Activated CD8-positive, alpha-beta memory T cell treated with anti-CD3 and anti-CD28 coated beads for 1 hour (primary cell): ENCODE results near the gene CETN3.

ENCODE experiments used
- DNase-seq, 2 donors: peaks; one replicate each; pipeline ENCODE4 v3.0.0-alpha.2; 2020; ENCODE audit warnings: low read depth in 1 of 2; ENCODE audit errors: extremely low read depth in 1 of 2

Gene CETN3

DNA sequence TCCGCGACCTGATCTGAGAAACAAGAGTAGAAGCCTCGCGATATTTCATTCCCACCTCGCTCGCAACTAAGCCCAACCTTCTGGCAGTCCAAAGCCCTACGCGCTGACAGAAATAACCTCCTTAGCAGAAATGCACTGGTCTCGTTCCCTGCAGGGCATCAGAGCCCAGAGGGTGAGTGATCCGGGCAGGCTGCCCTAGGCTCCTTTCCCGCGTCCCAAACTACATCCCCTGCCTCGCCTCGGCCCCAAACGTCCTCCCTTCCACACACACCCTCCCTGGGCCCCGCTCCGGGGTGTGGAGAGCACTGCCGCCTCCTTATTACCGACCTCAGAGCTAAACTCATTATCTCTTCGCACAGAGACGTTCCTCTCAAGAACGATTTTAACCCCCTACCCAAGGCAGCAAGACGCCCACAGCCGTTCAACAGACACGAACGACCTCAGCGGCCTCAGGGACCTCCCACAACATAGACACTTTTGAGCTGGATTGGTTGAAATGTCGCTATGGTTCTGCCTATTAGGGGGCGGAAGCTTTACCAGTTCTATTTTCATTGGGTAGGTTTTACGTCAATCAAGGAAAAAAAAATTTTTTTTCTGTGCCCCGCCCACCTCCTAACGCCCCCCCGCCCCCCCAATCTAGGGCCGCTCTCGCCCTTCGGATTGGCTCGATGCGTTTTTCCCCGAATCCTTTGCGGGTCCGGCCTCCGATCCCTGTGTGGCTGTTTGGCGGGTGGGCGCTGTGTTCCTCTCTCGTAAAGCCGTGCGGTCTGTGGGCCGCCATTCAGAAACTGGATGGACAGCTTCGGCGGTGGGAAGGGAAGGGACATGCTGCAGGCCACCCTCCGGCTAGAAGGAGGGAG lies at the start of gene CETN3:
Gene CETN3, minus strand, starts transcription at position 439 of the 860 bp plus-strand sequence. Its CDS starts 95 bp downstream, at position 344.
- DNase-seq, result peak; percentile 74 to 77

DNA sequence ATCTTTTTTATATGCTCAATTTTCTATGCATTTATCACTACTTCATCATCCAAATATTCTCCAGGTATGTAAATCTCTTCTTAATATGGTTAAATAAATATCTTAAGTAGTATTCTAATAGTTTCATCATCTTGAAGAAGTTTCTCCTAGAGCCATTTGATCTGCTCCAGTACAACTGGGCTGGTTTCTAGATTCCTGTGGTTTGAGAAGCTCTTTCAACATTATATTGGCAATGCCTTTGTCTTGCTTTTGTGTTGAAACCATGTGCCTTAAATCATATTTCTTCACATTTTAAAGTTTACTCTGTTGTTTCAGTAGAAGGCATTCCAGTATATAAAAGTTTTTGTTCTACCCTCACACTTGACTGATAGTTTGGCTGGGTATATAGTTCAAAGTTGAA lies 37.4 kb upstream of the CETN3 start:
- DNase-seq, result no peak

DNA sequence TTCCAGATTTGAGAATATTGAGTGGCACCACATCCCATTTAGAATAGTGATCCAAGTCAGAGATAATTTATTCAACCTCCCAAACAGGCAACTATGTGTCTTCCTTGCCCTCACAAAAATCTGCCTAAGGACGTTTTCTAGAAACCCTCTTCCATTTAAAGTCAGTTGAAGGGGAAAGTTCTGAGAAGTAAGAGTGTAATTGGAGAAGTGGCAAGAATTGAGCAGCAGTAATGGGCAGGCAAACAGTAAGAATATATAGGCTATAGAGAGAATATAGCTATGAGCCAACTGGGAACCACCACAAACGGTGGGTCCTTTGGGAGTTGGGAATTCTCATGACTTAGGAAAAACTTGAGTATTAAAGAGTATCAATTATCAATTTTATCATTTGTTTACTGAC lies 31.1 kb upstream of the CETN3 start:
- no peak for DNase-seq

DNA sequence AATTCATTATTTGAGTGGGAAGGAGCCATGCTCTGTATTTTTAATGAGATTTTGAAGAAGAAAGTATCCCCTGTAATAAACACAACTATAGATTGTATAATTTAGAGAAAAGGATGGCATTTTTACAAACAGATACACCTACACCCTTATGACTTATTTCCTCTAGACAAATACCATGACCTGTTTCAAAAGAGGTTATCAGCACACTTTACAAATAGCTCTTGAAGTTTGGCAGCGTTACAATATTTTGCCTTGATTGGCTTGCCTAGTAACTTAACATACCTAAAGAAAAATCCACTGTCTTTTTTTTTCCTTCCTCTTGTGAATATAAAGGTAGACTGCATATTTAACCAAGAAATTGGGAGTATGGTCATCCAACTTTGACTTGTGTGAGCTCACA lies 28.5 kb upstream of the CETN3 start:
- no peak for DNase-seq

DNA sequence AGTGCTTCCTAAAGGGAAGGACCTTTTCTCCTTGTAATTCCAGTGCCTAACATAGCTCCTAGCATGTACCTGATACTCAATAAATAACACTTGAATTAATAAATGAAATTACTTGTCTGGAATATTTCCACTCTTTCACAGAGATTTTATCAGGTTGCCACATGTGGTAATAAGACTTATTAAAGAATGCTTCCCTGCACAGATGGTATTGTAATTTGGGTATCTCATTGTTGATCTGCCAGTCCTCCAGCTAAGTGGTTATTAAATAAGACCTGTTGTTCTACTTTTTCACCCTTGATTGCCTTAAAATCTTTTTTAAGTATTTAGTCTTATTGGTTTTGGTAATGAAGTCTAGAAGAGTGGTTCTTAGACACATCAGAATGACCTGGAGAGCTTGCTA lies 28.1 kb upstream of the CETN3 start:
- no peak for DNase-seq

DNA sequence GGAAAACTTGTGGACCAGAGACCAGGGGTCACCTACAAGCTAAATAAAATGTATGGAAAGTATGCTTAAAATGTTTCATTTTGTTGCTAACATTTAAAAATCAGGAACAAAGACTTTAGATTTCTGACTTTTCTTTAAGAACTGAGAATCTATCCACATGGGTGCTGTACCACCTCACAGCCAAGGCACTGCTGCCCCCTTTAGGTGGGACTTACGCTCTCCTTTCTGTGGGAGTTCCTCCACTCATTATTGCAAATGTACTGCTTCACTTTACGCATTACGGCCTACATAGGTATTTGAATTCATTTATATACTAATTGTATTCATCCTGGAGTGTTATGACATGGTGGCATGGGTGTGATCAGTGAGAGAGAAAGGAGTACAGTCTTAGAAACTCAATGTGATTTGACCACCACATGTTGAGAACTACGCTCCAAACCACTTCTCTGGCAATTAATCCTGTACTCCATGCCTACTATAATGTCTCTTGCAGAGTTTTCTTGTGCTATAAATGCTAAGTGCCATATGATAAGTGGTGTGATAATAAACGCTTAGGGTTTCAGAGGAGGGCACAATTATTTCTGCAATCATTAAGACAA lies 24.7 kb upstream of the CETN3 start:
- DNase-seq, result peak; percentile 16 to 20

DNA sequence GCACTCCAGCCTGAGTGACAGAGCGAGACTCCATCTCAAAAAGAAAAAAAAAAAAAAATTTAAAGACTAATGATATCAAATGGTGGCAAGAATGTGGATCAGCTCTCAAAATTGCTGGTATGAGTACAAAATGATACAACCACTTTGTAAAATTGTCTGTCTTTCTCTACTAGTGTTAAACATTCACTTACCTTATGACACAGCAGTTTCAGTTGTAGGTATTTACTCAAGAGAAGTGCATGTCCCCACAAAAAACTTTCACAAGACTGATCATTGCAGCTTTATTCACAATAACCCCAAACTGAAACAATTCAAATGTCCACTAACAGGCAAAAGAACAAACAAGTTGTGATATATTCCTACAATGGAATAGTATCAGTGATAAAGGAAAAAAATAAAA lies 14.7 kb upstream of the CETN3 start:
- DNase-seq, result no peak

DNA sequence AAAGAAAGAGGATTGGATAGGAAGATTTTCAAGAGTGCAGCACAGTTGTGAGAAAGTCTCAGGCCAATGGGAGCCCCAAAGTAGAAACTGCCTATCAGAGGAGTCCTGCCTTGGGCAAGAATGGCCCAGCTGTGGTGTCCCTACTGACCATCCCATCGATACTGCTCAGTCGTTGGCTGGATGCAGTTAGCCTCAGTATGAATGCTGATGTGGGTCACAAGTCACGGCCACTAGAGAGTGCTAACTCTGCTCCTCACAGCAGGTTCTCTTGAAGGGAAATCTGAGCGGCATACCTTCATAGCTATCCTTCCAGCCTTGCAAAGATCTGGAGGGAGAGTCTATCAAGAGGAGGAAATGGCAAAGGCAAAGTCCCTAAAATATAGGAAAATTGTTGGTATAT lies 11.6 kb upstream of the CETN3 start:
- no peak for DNase-seq

DNA sequence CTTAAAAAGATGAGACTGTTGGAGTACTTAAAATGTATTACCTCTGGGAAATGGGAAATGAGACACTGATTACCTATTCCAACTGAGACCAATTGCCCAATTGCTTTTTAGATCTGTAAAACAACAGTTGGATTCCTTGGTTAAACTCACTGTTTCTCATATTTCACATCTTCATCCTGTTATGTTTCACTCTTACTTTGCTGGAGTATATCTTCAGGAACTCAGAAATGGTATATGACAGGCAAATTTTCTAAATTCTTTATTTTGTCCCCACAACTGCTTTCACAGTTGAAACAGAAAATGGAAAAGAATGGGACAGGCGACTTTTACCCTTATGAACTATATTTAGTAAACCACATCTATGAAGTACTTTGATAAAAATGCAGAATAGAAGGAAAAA lies 8.7 kb upstream of the CETN3 start:
- DNase-seq, result no peak

DNA sequence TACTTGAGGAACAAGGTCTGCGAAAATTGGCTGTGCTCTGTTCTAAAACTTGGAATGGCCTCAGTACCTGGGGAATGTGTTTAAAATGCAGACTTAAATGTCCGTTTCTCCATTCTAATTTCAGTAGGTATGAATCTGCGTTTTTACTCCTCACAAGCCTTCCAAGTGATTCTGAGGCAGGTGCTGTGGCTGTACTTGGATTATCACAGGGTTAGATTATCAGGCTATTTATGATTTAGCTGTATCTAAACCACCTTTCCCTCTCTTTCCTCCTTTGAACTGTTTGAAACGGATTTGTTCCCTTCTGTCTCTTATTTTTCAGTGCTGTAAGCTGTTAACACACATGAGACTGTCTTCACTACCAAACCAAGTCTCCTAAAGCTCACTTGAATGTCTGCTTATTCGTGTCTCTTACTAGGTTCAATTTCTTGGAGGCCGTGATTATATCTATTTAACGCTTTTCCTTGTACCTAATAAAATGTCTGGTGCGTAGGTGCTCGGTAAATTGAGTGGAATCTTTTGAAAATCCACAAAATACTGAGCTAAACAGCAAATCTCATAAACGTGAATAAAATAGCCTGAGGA lies 714 bp upstream of the CETN3 start:
- no peak for DNase-seq

DNA sequence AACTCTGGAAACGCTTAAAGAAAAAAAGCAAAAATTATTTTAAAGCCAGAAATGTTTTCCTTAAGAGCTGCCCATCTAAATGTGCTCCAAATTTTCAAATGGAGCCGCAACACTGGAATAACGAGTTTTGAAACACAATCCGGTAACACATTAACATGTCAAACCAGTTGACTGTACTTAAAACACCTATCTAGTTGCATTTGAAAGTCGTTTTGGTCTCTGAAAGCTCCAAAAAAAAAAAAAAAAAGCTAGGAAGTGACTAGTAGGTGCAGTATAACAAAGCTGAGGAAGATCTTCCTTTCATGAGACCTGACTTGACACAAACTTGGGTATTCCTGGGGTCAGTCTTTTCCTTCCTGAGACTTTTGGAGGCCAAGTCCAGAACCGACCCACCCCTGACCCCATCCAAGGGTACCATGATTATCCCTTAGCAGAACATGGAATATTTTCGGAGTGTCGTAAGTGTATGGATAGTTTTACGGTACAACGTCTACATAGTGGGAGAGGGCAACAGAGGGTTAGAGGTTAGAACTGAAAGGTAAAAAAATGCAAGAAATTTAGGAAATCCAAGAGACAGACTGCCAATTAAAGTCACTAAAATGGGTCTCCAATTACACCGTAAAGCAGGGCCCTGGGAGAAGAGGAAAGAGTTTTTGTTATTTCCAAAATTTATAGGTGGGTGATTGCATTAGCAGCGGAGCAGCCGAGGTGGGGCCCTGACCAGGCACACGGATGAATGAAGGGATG lies 812 bp downstream of the CETN3 start:
- DNase-seq, result no peak

DNA sequence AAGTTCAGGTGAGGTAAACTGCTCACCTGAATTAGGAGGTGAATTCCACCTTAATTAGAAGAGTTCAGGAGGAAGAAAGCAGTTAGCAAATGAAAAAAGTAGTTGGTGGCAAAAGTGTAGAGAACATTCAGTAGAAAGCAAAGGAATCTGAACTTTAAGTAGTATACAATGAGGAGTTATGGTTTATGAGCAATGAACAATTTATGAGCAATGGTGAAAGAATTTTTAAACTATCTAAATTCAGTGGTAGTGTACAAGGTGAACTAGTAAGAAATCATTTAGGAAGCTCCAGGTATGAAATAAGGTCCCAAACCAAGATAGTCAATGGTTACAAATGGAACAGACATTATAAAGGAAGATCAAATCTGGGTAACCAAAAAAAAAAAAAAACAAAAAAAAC lies 3.1 kb downstream of the CETN3 start:
- no peak for DNase-seq

DNA sequence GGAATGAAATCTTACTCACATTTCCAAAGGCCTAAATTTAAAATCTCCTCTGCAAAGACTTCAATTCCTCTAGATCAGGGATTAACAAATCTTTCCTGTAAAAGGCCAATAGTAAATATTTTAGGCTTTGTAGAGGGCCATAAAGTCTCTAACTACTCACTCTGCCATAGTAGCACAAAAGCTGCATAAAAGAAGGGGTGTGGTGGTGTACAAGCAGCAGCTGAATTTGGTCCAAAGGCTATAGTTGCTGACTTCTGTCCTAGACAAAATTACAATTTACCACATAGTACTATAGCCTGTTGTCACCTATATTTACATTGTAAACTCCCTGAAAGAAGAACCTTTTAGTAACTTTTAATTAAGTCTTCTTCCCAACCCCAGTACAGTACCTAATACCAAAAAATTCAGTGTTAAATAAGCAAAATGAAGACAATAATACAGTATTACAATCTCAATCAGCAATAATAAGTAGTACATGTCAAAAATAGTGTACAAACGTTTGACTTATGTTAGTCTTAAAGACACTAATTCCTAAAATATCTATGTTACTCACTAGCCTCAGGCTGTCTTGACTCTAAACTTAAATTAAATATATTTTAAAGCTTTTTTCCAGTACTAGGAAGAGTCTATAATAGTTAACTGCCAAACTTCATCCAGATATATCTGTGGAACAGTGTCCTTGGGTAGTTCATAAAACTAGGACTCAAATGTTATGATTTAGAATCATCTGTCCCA lies 6.9 kb downstream of the CETN3 start:
- no peak for DNase-seq

DNA sequence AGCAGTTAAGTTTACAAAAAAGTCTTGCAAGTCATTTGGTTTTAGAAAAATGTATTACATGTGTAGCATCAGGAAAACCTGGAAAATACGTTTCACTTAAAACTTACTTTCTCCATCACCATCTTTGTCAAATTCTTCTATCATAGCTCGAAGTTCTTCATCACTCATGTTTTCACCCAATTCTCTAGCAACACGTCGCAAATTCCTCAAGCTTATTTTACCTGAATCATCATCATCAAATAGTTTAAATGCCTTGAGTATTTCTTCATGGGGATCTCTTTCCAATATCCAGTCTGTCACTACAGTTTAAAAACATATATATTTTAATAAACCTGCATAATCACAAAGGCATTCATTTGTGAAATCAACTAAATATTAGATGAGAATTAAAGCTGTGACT lies 10.3 kb downstream of the CETN3 start:
- DNase-seq, result no peak

DNA sequence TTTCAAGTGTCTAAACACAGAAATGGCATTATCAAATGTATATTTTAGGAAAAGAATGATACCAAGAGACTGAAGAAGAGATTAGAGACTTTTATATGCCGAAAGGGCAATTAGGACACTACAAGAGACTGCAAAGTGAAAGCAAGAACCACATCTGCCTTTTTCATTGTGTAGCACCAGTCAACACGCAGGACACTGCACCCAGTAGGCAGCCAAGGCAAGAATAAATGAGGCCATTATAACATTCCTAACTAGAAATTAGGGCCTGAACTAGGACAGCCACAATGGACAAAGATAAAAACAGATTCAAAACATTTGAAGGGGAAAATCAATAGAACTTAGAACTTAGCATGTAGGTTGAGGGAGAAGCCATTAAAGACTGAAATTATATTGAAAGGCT lies 10.8 kb downstream of the CETN3 start:
- no peak for DNase-seq

DNA sequence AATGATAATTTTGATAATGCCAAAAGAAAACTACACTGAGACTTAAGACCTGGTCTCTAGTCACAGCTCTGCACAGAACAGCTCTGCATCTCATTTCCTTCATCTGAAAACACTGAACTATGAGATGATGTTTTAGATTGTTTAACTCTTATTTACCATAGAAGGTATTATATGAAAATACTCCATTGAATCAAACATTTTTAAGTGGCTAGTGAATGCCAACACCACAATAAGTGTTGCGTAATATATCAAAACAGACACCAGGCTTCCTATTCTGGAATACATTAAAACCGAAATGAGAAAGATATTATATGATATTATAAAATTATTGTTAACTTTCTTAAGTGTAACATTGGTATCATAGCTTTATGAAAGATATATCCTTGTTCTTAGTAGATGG lies 14.6 kb downstream of the CETN3 start:
- no peak for DNase-seq

DNA sequence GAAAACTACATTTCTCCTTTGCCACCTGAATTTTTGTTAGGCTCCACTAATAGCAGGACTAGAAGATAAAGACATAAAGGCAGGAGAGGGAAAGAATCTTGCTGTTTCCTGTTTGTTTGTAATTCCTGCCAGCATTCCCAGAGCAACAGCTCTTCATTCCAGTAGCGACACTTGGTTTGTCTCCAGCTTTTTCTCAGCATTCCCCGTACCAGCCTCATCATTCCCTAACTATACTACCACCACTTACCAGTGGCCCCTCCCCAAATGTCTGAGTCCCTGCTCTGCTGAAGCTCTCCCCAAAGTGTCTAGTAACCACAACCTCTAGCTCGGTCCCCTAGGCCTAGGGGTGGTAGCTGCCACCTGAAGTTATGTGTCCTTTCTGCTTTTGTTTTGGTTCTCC lies 18.6 kb downstream of the CETN3 start:
- DNase-seq, result no peak

DNA sequence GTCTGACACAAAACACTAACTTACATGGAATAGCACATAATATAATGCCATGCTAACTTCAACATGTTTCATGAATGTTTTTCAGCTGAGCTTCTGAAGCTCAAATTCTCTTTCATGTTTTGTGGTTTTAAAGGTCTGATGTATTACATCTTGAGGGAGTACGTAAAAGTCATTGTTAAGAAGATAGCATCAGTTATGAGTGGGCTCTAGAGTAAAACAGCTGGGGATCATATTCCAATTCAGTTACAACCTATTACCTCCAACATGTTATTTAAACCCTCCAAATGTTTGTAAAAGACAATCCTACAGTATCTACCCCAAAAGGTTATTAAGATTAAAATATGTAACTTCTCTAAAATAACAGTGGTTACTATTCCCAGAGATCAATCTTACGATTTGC lies 19.2 kb downstream of the CETN3 start:
- DNase-seq, result no peak

DNA sequence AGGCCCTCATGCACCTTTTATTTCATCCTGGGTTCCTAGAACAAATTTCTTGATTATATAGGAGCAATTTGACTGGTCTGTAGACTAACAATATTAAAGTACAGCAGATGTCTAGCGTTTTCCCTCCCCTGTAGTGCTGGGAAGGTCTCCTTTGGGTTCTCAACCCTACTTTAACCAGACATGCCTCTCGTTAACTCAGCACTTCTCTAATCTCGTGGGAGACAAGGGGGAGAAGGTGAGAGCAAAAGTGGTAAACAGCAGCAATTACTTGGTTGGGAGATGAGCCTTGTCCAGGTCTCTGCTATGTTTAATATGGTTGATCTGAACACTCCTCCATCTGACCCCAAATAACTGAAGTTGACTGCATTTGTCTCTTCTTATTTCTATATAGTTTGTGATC lies 22.0 kb downstream of the CETN3 start:
- no peak for DNase-seq

DNA sequence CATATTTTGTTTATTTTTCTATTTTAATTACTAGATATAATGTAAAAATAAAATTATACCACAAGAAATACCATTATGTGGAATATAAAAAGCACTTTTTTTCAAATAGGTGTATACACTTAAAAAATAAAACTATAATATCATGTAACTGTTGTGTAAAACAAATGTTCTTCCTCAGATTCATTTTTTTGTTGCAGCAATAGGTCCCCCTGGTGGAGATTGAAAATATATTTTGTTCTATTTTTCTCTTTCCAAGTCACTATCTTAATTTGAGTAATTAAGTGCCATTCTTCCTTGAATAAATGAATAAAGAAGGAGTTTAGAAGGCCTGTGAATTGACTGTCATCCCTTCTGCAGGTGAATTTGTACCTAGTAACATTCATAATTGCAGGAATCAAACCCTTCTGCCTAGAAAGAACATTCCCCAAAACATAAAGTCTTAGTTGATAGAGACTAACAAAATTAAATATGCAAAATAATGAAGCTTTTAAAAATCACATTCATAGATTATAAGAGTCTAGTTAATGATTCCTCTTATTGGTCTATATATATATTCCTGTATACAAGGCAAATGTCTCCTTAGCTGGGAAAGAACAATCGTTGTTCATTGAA lies 23.4 kb downstream of the CETN3 start:
- no peak for DNase-seq
